MM.1S (cell line): ENCODE results near the gene SHISA9.

Source experiments
- EZH2 ChIP-seq: fragments of 300-600 bp; sonication (generic); optimal IDR thresholded peaks from 2 replicates; pipeline ENCODE3; 2017; ENCODE audit warnings: low read depth, mild to moderate bottlenecking, antibody characterized with exemption, low read length, mixed read lengths
- TF ChIP-seq, protein P1 (sequence below): fragments of 300-600 bp; sonication (generic); IDR thresholded peaks from 2 replicates; pipeline ENCODE4 v1.5.1; 2016; ENCODE audit warnings: antibody characterized with exemption, low read length, mixed read lengths

DNA sequence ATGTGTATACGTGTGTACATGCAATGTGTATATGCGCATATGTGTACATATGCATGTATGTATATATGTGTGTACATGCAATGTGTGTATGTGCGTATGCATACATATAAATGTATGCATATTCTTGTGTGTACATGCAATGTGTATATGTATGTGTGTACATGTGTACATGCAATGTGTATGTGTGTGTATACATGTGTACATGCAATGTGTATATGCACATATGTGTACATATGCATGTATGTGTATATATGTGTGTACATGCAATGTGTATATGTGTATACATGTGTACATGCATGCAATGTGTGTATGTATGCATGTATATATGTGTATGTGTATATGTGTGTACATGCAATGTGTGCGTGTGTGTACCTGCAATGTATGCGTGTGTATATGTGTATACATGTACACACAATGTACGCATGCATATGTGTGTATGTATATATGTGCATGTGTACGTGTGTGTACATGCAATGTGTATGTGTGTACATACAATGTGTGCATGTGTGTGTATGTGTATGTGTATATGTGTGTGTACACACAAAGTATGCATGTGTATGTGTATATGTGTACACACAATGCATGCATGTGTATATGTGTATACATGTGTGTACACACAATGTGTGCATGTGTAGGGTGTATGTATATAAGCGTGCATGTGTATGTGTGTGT, 167.7 kb downstream of the SHISA9 start:
- TF ChIP-seq, protein P1, sequence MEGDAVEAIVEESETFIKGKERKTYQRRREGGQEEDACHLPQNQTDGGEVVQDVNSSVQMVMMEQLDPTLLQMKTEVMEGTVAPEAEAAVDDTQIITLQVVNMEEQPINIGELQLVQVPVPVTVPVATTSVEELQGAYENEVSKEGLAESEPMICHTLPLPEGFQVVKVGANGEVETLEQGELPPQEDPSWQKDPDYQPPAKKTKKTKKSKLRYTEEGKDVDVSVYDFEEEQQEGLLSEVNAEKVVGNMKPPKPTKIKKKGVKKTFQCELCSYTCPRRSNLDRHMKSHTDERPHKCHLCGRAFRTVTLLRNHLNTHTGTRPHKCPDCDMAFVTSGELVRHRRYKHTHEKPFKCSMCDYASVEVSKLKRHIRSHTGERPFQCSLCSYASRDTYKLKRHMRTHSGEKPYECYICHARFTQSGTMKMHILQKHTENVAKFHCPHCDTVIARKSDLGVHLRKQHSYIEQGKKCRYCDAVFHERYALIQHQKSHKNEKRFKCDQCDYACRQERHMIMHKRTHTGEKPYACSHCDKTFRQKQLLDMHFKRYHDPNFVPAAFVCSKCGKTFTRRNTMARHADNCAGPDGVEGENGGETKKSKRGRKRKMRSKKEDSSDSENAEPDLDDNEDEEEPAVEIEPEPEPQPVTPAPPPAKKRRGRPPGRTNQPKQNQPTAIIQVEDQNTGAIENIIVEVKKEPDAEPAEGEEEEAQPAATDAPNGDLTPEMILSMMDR: no peak
- no peak for TF ChIP-seq EZH2
